H9 (cell line): ENCODE measurements around the gene NKD1. TPM values are rescaled to one million over a fixed set of nuclear protein-coding genes. Genes with fewer than 3 reads are reported as not detected.

Experiments used
- DNase-seq: peaks from one replicate; pipeline ENCODE4 v3.0.0-alpha.2; 2017
- H2AFZ ChIP-seq: one replicate; pipeline ENCODE4 v1.6.1; 2013; ENCODE audit warnings: mild to moderate bottlenecking, low read length, control low read depth, moderate library complexity
- H2AK5ac ChIP-seq: 2 replicates; pipeline ENCODE4 v1.6.1; 2013; ENCODE audit warnings: low read length, control low read depth, mixed read lengths; ENCODE audit not compliant: insufficient read length
- H2BK120ac ChIP-seq: one replicate; pipeline ENCODE4 v1.6.1; 2013; ENCODE audit warnings: low read depth, mild to moderate bottlenecking, low read length, control low read depth, inconsistent platforms; ENCODE audit not compliant: poor library complexity, severe bottlenecking
- H2BK12ac ChIP-seq: 2 replicates; pipeline ENCODE4 v1.6.1; 2013; ENCODE audit warnings: low read length, control low read depth, mixed read lengths, low read depth; ENCODE audit not compliant: insufficient read length
- H2BK15ac ChIP-seq: 2 replicates; pipeline ENCODE4 v1.6.1; 2013; ENCODE audit warnings: low read depth, low read length, control low read depth
- H2BK20ac ChIP-seq: one replicate; pipeline ENCODE4 v1.6.1; 2013; ENCODE audit warnings: low read depth, mild to moderate bottlenecking, low read length, control low read depth, inconsistent platforms; ENCODE audit not compliant: poor library complexity, severe bottlenecking
- H2BK5ac ChIP-seq: 2 replicates; pipeline ENCODE4 v1.6.1; 2013; ENCODE audit warnings: low read length, control low read depth, mixed read lengths; ENCODE audit not compliant: insufficient read length
- H3K14ac ChIP-seq: 2 replicates; pipeline ENCODE4 v1.6.1; 2013; ENCODE audit warnings: low read length, control low read depth; ENCODE audit not compliant: insufficient read depth
- H3K18ac ChIP-seq: 2 replicates; pipeline ENCODE4 v1.6.1; 2013; ENCODE audit warnings: low read depth, mild to moderate bottlenecking, mixed read lengths, low read length, control low read depth; ENCODE audit not compliant: insufficient read length
- H3K23ac ChIP-seq: 2 replicates; pipeline ENCODE4 v1.6.1; 2013; ENCODE audit warnings: low read length, control low read depth, mixed read lengths, low read depth; ENCODE audit not compliant: insufficient read length
- H3K23me2 ChIP-seq: 2 replicates; pipeline ENCODE4 v1.6.1; 2013; ENCODE audit warnings: low read depth, mild to moderate bottlenecking, mixed read lengths, low read length, control low read depth; ENCODE audit not compliant: insufficient read length, poor library complexity, severe bottlenecking
- H3K27ac ChIP-seq: 2 replicates; pipeline ENCODE4 v1.5.1; 2013; ENCODE audit warnings: low read length, control low read depth, mixed read lengths, low read depth; ENCODE audit not compliant: insufficient read length
- H3K27me3 ChIP-seq: 2 replicates; pipeline ENCODE4 v1.6.1; 2013; ENCODE audit warnings: low read length, control low read depth, inconsistent platforms; ENCODE audit not compliant: insufficient read depth
- H3K4ac ChIP-seq: 2 replicates; pipeline ENCODE4 v1.6.1; 2013; ENCODE audit warnings: low read depth, mild to moderate bottlenecking, control low read depth, inconsistent platforms, low read length, moderate library complexity
- H3K4me1 ChIP-seq: 2 replicates; pipeline ENCODE4 v1.6.1; 2013; ENCODE audit warnings: low read length, control low read depth, inconsistent platforms; ENCODE audit not compliant: insufficient read depth
- H3K4me2 ChIP-seq: 2 replicates; pipeline ENCODE4 v1.6.1; 2013; ENCODE audit warnings: low read length, control low read depth, mixed read lengths; ENCODE audit not compliant: insufficient read length, insufficient read depth
- H3K56ac ChIP-seq: 2 replicates; pipeline ENCODE4 v1.6.1; 2013; ENCODE audit warnings: low read depth, mild to moderate bottlenecking, mixed read lengths, low read length, control low read depth; ENCODE audit not compliant: insufficient read length
- H3K79me1 ChIP-seq: 2 replicates; pipeline ENCODE4 v1.6.1; 2013; ENCODE audit warnings: low read depth, mild to moderate bottlenecking, moderate library complexity, low read length, control low read depth, inconsistent platforms; ENCODE audit not compliant: insufficient read depth, poor library complexity, severe bottlenecking
- H3K79me2 ChIP-seq: 2 replicates; pipeline ENCODE4 v1.6.1; 2013; ENCODE audit warnings: low read length, control low read depth, inconsistent platforms; ENCODE audit not compliant: insufficient read depth
- H3K9ac ChIP-seq: 2 replicates; pipeline ENCODE4 v1.6.1; 2013; ENCODE audit warnings: low read length, control low read depth, mixed read lengths; ENCODE audit not compliant: insufficient read length; ENCODE audit errors: extremely low read depth
- H3K9me3 ChIP-seq: one replicate; pipeline ENCODE4 v1.6.1; 2013; ENCODE audit warnings: low read depth, low read length, inconsistent platforms; ENCODE audit not compliant: control insufficient read depth
- H3T11ph ChIP-seq: one replicate; pipeline ENCODE4 v1.6.1; 2013; ENCODE audit warnings: mild to moderate bottlenecking, low read length, control low read depth, inconsistent platforms
- H4K20me1 ChIP-seq: one replicate; pipeline ENCODE4 v1.6.1; 2013; ENCODE audit not compliant: control insufficient read depth, insufficient read length, insufficient read depth
- H4K5ac ChIP-seq: 2 replicates; pipeline ENCODE4 v1.6.1; 2013; ENCODE audit warnings: low read depth, mild to moderate bottlenecking, mixed read lengths, low read length, control low read depth; ENCODE audit not compliant: insufficient read length
- H4K8ac ChIP-seq: replicated peaks from 2 replicates; pipeline ENCODE4 v1.6.1; 2013; ENCODE audit warnings: low read length, control low read depth, mixed read lengths, low read depth; ENCODE audit not compliant: insufficient read length
- H4K91ac ChIP-seq: 2 replicates; pipeline ENCODE4 v1.6.1; 2013; ENCODE audit warnings: low read depth, mild to moderate bottlenecking, moderate library complexity, mixed read lengths, low read length, control low read depth; ENCODE audit not compliant: insufficient read length
- H3K27ac Mint-ChIP-seq, 3 experiments: 2 replicates in 2 of 3; 3 replicates in 1 of 3; pipeline ENCODE4 v1.8.0; 2020 to 2021; ENCODE audit warnings: mixed read lengths in 3 of 3, mild to moderate bottlenecking in 1 of 3, moderate library complexity in 1 of 3
- H3K27me3 Mint-ChIP-seq: 2 replicates; pipeline ENCODE4 v1.8.0; 2021; ENCODE audit warnings: low read depth, mild to moderate bottlenecking, moderate library complexity, mixed read lengths
- H3K36me3 Mint-ChIP-seq, 3 experiments: 2 replicates in 2 of 3; 3 replicates in 1 of 3; pipeline ENCODE4 v1.8.0; 2020 to 2021; ENCODE audit warnings: low read depth in 3 of 3, mixed read lengths in 3 of 3; ENCODE audit not compliant: insufficient read depth in 1 of 3
- H3K4me1 Mint-ChIP-seq, 2 experiments: 2 replicates each; pipeline ENCODE4 v1.8.0; 2020; ENCODE audit warnings: mixed read lengths in 2 of 2
- H3K4me3 Mint-ChIP-seq, 2 experiments: 2 replicates in 1 of 2; 3 replicates in 1 of 2; pipeline ENCODE4 v1.8.0; 2020 to 2021; ENCODE audit warnings: mild to moderate bottlenecking in 2 of 2, mixed read lengths in 2 of 2, moderate library complexity in 1 of 2
- H3K9me3 Mint-ChIP-seq, 2 experiments: 2 replicates in 1 of 2; 3 replicates in 1 of 2; pipeline ENCODE4 v1.8.0; 2020; ENCODE audit warnings: mild to moderate bottlenecking in 2 of 2, mixed read lengths in 2 of 2, moderate library complexity in 1 of 2
- WGBS: extraction: QIAGEN DNeasy Blood & Tissue Kit; methylation state at CpG from one replicate; pipeline ENCODE4 v1.1.7; 2013; ENCODE audit warnings: missing lambda C conversion rate, low lambda C conversion rate, mixed read lengths; ENCODE audit not compliant: insufficient read length; ENCODE audit errors: extremely low coverage; 5-methylcytosine and 5-hydroxymethylcytosine counted together
- total RNA-seq: library from RNA; stranded (reverse); gene quantifications from 2 replicates; pipeline ENCODE4 v1.2.1, GENCODE V29; 2021
- TF ChIP-seq, protein P1 (sequence below): fragments of 200-600 bp; sonication (generic); conservative IDR thresholded peaks from 3 replicates; pipeline ENCODE4 v1.8.0; 2021; ENCODE audit warnings: antibody characterized with exemption, mild to moderate bottlenecking

NKD1 gene
- total RNA-seq, 1 experiment from 2014 or later: 1.9 TPM

DNA sequence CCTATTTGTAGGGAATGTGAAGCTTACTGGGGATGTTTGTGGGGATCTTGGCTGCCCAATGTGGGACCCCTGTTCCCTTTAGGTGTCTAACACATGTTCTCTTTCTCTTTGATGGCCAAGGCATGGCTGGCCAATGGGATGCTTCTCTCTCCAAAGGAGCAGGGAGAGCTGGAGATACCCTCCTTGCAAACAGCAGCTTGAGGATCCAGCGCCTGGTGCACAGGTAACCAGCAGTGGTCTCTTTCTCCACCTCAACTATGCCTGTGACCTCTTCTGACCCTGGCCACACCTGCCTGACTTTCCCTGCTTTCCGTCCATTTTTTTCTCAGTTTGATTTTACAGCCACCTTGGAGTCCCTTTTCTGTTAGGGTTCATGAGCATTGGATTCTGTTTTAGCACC is 16.8 kb upstream of the NKD1 start:
- Histone ChIP-seq H3K14ac (no peak overlapping the region), H3K79me1 (no peaks in the 10 kb centered on the region), H4K8ac (no peak overlapping the region), H2BK20ac (no peak overlapping the region), H3K79me2 (no peaks in the 10 kb centered on the region), H3K9ac (no peak overlapping the region), H3K9me3 (no peaks in the 10 kb centered on the region), H3K4ac (no peak overlapping the region), H2AFZ (no peak overlapping the region), H2AK5ac (no peak overlapping the region), H2BK12ac (no peak overlapping the region), H4K5ac (no peak overlapping the region), H2BK5ac (no peak overlapping the region), H3K23ac (no peak overlapping the region), H3K56ac (no peak overlapping the region), H4K20me1 (no peaks in the 10 kb centered on the region), H3K27ac (no peak overlapping the region), H2BK120ac (no peak overlapping the region), H3T11ph (no peak overlapping the region), H3K4me2 (no peak overlapping the region), H4K91ac (no peak overlapping the region), H3K18ac (no peak overlapping the region), H3K23me2 (no peaks in the 10 kb centered on the region), H3K4me1 (no peaks in the 10 kb centered on the region), H3K27me3 (no peaks in the 10 kb centered on the region), H2BK15ac (no peak overlapping the region)
- TF ChIP-seq, protein P1, sequence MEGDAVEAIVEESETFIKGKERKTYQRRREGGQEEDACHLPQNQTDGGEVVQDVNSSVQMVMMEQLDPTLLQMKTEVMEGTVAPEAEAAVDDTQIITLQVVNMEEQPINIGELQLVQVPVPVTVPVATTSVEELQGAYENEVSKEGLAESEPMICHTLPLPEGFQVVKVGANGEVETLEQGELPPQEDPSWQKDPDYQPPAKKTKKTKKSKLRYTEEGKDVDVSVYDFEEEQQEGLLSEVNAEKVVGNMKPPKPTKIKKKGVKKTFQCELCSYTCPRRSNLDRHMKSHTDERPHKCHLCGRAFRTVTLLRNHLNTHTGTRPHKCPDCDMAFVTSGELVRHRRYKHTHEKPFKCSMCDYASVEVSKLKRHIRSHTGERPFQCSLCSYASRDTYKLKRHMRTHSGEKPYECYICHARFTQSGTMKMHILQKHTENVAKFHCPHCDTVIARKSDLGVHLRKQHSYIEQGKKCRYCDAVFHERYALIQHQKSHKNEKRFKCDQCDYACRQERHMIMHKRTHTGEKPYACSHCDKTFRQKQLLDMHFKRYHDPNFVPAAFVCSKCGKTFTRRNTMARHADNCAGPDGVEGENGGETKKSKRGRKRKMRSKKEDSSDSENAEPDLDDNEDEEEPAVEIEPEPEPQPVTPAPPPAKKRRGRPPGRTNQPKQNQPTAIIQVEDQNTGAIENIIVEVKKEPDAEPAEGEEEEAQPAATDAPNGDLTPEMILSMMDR: no peak
- peaks cover 18% of the 10 kb centered on the region for H3K27me3 Mint-ChIP-seq
- DNase-seq: peak; percentile 5
- H3K9me3 Mint-ChIP-seq: peaks cover 18% of the 10 kb centered on the region in 2 experiments; a peak in 4 of 5 replicates
- no peaks in the 10 kb centered on the region; a peak in 2 of 7 replicates for H3K36me3 Mint-ChIP-seq
- no peak overlapping the region for H3K27ac Mint-ChIP-seq
- no CpG with 5 or more reads among the region's 2 CpGs for WGBS
- no peak overlapping the region for H3K4me3 Mint-ChIP-seq
- H3K4me1 Mint-ChIP-seq: no peaks in the 10 kb centered on the region
